ENCODE results near the gene GART. TPM values are rescaled to one million over a fixed set of nuclear protein-coding genes. Genes with fewer than 3 reads are reported as not detected.

Gene GART
- total and polyA plus RNA-seq, 10 of the 15 experiments (the other 5 are each of a cell fraction or from before 2014, with no cell fraction given): 44.7 to 178 (median 106) TPM

DNA sequence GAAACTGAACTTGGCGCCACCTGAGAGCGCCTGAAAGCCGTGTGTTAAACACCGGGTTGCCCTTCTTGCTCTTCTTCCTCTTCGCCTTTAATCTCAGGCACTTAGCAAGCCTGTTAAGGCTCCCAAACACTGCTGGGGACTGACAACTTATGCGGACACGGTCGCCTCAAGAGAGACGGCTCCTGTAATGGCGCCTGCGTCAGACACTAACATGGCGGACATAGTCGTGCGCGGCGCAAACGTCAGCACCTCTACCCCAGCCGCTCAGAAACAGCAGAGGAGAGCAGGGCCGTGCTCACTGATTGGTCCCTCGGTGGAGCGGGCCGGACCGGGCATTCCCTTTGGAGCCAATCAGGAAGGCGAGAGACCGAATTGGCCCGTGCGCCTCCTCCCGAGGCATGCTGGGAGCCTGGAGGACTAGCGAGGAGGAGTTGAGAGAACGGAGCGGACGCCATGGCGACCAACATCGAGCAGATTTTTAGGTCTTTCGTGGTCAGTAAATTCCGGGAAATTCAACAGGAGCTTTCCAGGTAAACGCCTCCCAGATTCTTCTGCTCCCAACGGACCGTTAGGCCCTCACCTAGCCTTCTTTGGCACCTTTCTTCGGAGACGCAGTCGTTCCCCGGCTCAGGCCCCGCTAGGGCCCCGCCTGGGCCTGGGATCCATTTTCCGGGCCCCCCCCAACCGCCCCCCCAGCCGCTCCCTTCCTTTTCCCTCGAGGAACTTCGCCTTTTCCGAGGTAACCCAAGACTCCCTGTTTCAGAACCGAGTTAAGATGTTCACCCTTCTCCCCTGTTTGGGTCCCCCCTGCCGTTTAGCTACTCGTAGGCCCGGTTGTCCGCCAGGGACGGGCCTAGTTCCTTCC, 955 bp upstream of the GART start, which contains the start of gene SON (continued):
- TF ChIP-seq MEF2A (IDR thresholded peaks at IDR 0.05; ENCODE audit: insufficient read depth, low read depth, low read length) (no peak), POU2F2 (IDR thresholded peaks at IDR 0.05; ENCODE audit: borderline replicate concordance, low read depth, low read length) (peak; percentile 81; the same call in 2 of the 3 replicates), KDM1A (IDR thresholded peaks at IDR 0.05; ENCODE audit: borderline replicate concordance) (no peak), NKRF (conservative IDR thresholded peaks at IDR 0.05) (no peak; the same call in none of the 2 replicates), SIX5 (IDR thresholded peaks at IDR 0.05; ENCODE audit: low read depth, low read length, severe bottlenecking) (peak; percentile 5), HDGF (IDR thresholded peaks at IDR 0.05) (peak; percentile 29; the same call in 1 of the 2 replicates), PML (IDR thresholded peaks at IDR 0.05; ENCODE audit: low read length) (peak; percentile 51), POLR2AphosphoS2 (IDR thresholded peaks at IDR 0.05; ENCODE audit: low read depth, low read length) (0 out of 2 replicates have a peak, but pooled peaks have one; percentile 44), JUNB (IDR thresholded peaks at IDR 0.05) (no peak), NFYB (IDR thresholded peaks at IDR 0.05; ENCODE audit: insufficient read depth, low read depth, low read length) (peak; percentile 98), FOS (IDR thresholded peaks at IDR 0.05; ENCODE audit: borderline replicate concordance, extremely low read depth, insufficient read length) (peak; percentile 44), TCF12 (IDR thresholded peaks at IDR 0.05; ENCODE audit: low read depth, low read length) (peak; percentile 13; the same call in 1 of the 2 replicates), ELK1 (IDR thresholded peaks at IDR 0.05; ENCODE audit: low read depth, low read length) (no peak), RB1 (IDR thresholded peaks at IDR 0.05; ENCODE audit: borderline replicate concordance) (peak; percentile 13; the same call in 1 of the 2 replicates), SREBF2 (IDR thresholded peaks at IDR 0.05; ENCODE audit: low read length) (0 out of 2 replicates have a peak, but pooled peaks have one; percentile 11), GABPA (IDR thresholded peaks at IDR 0.05; ENCODE audit: low read depth) (no peak)
- TF ChIP-seq, protein P1, sequence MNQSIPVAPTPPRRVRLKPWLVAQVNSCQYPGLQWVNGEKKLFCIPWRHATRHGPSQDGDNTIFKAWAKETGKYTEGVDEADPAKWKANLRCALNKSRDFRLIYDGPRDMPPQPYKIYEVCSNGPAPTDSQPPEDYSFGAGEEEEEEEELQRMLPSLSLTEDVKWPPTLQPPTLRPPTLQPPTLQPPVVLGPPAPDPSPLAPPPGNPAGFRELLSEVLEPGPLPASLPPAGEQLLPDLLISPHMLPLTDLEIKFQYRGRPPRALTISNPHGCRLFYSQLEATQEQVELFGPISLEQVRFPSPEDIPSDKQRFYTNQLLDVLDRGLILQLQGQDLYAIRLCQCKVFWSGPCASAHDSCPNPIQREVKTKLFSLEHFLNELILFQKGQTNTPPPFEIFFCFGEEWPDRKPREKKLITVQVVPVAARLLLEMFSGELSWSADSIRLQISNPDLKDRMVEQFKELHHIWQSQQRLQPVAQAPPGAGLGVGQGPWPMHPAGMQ (IDR thresholded peaks at IDR 0.05; ENCODE audit: borderline replicate concordance): no peak
- TF ChIP-seq, protein P2, sequence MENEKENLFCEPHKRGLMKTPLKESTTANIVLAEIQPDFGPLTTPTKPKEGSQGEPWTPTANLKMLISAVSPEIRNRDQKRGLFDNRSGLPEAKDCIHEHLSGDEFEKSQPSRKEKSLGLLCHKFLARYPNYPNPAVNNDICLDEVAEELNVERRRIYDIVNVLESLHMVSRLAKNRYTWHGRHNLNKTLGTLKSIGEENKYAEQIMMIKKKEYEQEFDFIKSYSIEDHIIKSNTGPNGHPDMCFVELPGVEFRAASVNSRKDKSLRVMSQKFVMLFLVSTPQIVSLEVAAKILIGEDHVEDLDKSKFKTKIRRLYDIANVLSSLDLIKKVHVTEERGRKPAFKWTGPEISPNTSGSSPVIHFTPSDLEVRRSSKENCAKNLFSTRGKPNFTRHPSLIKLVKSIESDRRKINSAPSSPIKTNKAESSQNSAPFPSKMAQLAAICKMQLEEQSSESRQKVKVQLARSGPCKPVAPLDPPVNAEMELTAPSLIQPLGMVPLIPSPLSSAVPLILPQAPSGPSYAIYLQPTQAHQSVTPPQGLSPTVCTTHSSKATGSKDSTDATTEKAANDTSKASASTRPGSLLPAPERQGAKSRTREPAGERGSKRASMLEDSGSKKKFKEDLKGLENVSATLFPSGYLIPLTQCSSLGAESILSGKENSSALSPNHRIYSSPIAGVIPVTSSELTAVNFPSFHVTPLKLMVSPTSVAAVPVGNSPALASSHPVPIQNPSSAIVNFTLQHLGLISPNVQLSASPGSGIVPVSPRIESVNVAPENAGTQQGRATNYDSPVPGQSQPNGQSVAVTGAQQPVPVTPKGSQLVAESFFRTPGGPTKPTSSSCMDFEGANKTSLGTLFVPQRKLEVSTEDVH (IDR thresholded peaks at IDR 0.05; ENCODE audit: low read depth, partially characterized antibody): no peak
- TF ChIP-seq, protein P3, sequence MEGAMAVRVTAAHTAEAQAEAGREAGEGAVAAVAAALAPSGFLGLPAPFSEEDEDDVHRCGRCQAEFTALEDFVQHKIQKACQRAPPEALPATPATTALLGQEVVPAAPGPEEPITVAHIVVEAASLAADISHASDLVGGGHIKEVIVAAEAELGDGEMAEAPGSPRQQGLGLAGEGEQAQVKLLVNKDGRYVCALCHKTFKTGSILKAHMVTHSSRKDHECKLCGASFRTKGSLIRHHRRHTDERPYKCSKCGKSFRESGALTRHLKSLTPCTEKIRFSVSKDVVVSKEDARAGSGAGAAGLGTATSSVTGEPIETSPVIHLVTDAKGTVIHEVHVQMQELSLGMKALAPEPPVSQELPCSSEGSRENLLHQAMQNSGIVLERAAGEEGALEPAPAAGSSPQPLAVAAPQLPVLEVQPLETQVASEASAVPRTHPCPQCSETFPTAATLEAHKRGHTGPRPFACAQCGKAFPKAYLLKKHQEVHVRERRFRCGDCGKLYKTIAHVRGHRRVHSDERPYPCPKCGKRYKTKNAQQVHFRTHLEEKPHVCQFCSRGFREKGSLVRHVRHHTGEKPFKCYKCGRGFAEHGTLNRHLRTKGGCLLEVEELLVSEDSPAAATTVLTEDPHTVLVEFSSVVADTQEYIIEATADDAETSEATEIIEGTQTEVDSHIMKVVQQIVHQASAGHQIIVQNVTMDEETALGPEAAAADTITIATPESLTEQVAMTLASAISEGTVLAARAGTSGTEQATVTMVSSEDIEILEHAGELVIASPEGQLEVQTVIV (IDR thresholded peaks at IDR 0.05; ENCODE audit: borderline replicate concordance, partially characterized antibody): no peak

Measured in GM12878 (cell line).